Esophagus squamous epithelium (tissue), 4 donors: ENCODE data around the gene TRPV6.

ENCODE experiments used
- CTCF ChIP-seq, 6 experiments: fragments of 450-650 bp in 4 of 6; fragments of 200-600 bp in 2 of 6; sonication (generic) in 2 of 6; IDR thresholded peaks; one replicate each; pipeline ENCODE4 v1.5.1; 2016 to 2019; ENCODE audit warnings: antibody characterized with exemption in 6 of 6, mild to moderate bottlenecking in 4 of 6, moderate library complexity in 4 of 6
- POLR2A ChIP-seq, 4 donors: fragments of 450-650 bp; IDR thresholded peaks; one replicate each; pipeline ENCODE4 v1.6.1; 2017; ENCODE audit warnings: antibody characterized with exemption in 4 of 4, mild to moderate bottlenecking in 4 of 4, moderate library complexity in 3 of 4

- no peak for TF ChIP-seq POLR2A (IDR thresholded peaks at IDR 0.05)
- TF ChIP-seq CTCF (IDR thresholded peaks at IDR 0.05) = no peak
Observed at GRCh38 chr7:142827951-142828500, 57.5 kb downstream of the TRPV6 start.
